D721Med (cell line): ENCODE results near the gene EEIG1.

Experiments used
- DNase-seq: peaks from one replicate; pipeline ENCODE4 v3.0.0; 2011; ENCODE audit warnings: low spot score; ENCODE audit not compliant: insufficient read length
- FAIRE-seq: peaks from 2 replicates; lab custom pipeline; 2011; peaks lifted over from hg19 to GRCh38; lab: Jason Lieb, UNC
- CTCF ChIP-seq: IDR thresholded peaks from 2 replicates; pipeline ENCODE4 v1.5.1; 2012; ENCODE audit warnings: mild to moderate bottlenecking, control low read depth; ENCODE audit not compliant: insufficient read depth; ENCODE audit errors: missing control alignments

EEIG1 gene

DNA sequence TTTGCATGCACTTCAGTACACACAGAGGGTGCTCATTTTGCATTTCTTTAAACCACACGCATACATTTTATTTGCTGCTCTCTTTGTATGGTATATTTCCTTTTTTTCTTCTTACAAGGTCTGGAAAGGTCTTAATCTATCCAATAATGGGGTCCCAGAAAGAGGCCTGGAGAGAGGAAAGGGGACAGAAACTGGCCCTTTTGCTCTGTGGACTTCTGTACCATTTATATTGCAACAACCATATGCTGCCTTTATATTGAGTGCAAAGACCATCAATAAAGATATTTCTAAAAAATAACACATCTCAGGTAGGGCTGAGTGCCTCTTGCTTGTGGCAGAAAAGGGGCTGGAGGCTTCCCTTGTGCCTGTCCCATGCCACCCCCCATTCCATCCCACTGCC, 27.6 kb downstream of the EEIG1 start:
- DNase-seq = no peak
- TF ChIP-seq CTCF = no peak
- no peak for FAIRE-seq

DNA sequence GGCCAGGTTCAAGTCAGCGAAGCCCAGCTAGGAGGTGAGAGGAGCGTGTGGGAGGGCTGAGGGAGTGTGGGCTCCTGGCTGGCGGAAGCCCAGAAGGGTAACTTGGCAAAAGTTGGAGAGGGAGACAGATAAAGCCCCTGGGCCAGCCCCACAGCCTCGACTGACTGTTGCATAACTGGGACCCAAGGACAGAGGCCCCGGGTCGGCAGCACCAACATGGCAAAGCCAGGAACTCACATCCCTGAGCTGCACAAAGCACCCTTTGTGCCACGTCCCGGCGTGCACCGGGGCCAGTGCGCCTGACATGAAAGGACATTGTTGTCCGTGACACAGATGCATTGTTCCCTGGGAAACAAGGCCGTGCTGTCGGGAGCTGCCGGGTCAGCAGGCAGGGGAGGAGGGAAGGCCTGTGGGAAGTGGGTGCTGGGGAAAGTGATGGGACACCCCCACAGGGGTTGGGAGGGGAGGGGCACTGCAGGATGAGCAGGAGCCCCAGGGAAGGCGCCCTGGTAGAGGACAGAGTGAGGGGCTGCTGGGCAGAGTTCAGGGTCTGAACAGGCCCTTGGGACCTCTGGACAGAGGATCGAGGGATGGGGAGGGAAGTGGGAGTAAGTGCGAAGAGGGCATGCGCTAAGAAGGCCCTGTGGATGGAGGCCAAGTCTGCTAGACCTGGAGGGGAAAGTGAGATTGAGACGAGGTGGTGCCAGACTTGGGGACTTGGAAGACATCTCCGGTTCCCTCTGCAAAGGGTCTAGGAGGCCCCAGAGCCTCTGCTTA, 30.1 kb downstream of the EEIG1 start:
- DNase-seq (no peak), FAIRE-seq (no peak)
- TF ChIP-seq CTCF = no peak

DNA sequence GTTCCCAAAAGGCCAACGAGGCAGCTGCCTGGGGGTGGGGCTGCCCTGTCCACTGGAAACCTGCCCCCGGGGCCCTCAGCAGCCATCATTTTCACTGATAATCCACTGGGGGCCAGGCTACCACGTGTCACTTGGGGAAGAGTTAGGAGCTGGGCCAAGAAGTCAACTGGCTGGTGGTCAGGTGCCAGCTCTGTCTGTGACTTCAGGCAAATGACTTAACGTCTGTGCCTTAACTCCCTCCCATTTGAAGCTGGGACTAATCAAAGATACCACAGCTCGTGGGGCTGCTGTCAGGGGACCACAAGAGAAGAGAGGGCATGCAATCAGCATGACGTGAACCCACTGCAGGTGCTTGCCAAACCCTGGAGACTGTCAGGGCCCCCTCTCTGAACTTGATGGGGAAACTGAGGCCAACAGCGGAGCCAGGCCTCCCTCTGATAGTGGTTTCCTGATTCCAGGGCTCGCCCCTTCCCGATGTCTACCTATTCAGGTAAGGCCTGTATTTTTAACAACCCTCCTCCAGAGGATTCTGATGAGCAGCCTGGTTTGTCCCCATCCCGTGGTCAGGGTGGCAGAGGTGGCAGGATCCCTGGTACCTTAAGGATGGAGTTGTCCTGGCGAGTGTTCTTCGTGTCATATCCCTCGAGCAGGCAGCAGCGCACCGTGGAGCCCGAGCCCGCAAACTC, 30.8 kb downstream of the EEIG1 start:
- no peak for TF ChIP-seq CTCF
- FAIRE-seq = no peak
- DNase-seq = no peak

DNA sequence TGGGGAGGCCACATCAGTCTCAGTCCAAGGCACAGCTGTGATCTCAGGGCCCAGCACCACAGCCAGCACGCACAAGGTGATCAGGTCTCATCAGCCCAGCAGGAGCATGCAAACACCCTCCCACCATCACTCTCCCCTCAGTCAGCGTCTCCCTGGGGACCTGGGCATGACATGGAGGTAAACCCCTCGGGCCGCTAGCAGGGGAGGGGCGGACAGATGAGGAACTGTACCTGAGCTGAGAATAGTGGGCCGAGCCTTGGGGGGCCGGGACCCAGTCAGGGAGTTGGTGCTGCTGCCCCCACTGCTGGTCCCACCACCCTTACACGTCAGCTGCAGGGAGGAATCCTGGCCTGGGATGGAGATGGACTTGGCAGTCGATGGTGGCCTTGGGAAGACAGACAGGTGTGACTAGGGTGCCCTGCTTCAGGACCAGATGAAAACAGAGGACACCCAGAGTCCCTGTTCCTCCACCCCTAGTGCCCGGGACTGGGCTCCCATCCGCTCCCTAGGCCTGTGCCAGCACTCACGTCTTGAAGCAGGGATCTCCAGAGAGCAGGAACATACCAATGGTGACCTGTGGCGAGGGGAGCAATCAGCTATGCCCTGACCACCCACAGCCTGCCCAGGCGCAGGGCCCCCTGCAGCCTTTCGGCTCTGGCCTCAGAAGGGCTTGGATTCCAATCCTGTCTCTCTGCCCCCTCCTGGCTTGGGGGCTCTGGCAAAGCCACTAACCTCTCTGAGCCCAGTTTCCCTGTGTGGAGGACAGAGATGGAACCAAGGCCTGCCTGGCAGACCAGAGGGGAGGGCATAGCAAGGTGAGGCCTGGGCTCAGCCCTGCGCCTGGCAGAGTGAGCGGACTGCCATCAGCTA, 32.7 kb downstream of the EEIG1 start:
- FAIRE-seq (no peak), DNase-seq (no peak)
- no peak for TF ChIP-seq CTCF

GRCh38 chr9:127946728-127947127, 34.1 kb downstream of the EEIG1 start:
- FAIRE-seq = no peak
- TF ChIP-seq CTCF = no peak
- no peak for DNase-seq

GRCh38 chr9:127945942-127946341, 34.8 kb downstream of the EEIG1 start:
- no peak for DNase-seq
- no peak for FAIRE-seq
- no peak for TF ChIP-seq CTCF
